ENCODE measurements around the gene ATOH8. TPM values are rescaled to one million over a fixed set of nuclear protein-coding genes. Genes with fewer than 3 reads are reported as not detected.

The ATOH8 gene
- total RNA-seq, 1 experiment from 2014 or later = 0.20 TPM

- Mint-ChIP-seq H3K27ac (no peak overlapping the region), H3K4me3 (no peak overlapping the region), H3K9me3 (peaks cover 0 to 4% of the 10 kb centered on the region in 2 experiments; a peak in 1 of 5 replicates), H3K4me1 (0 out of 4 replicates have a peak, but pooled peaks cover 2 to 3% of the 10 kb centered on the region in 2 experiments), H3K36me3 (ENCODE audit: insufficient read depth in 1 of 3, low read depth in 3 of 3) (no peaks in the 10 kb centered on the region; a peak in 1 of 7 replicates), H3K27me3 (ENCODE audit: low read depth) (peaks cover 29% of the 10 kb centered on the region)
- Histone ChIP-seq H4K8ac (replicated peaks; ENCODE audit: insufficient read length, low read depth, low read length) (no peak overlapping the region), H2BK20ac (ENCODE audit: low read depth, low read length, poor library complexity, severe bottlenecking) (no peak overlapping the region), H3K9me3 (ENCODE audit: control insufficient read depth, low read depth, low read length) (no peaks in the 10 kb centered on the region), H4K20me1 (ENCODE audit: control insufficient read depth, insufficient read depth, insufficient read length) (no peaks in the 10 kb centered on the region), H3K18ac (ENCODE audit: insufficient read length, low read depth, low read length) (no peak overlapping the region), H2AFZ (ENCODE audit: low read length) (no peak overlapping the region), H3K79me2 (ENCODE audit: insufficient read depth, low read length) (no peaks in the 10 kb centered on the region), H3K4ac (ENCODE audit: low read depth, low read length) (no peak overlapping the region), H3K4me1 (ENCODE audit: insufficient read depth, low read length) (no peaks in the 10 kb centered on the region), H3T11ph (ENCODE audit: low read length) (no peak overlapping the region), H3K4me2 (ENCODE audit: insufficient read depth, insufficient read length, low read length) (no peak overlapping the region), H3K14ac (ENCODE audit: insufficient read depth, low read length) (no peak overlapping the region; the same call in 1 of the 2 replicates), H4K91ac (ENCODE audit: insufficient read length, low read depth, low read length) (no peak overlapping the region), H3K23ac (ENCODE audit: insufficient read length, low read depth, low read length) (no peak overlapping the region), H3K27me3 (ENCODE audit: insufficient read depth, low read length) (no peaks in the 10 kb centered on the region), H3K27ac (ENCODE audit: insufficient read length, low read depth, low read length) (no peak overlapping the region), H2AK5ac (ENCODE audit: insufficient read length, low read length) (no peak overlapping the region), H4K5ac (ENCODE audit: insufficient read length, low read depth, low read length) (no peak overlapping the region), H2BK12ac (ENCODE audit: insufficient read length, low read depth, low read length) (no peak overlapping the region), H2BK120ac (ENCODE audit: low read depth, low read length, poor library complexity, severe bottlenecking) (no peak overlapping the region), H3K23me2 (ENCODE audit: insufficient read length, low read depth, low read length, poor library complexity, severe bottlenecking) (no peaks in the 10 kb centered on the region), H2BK15ac (ENCODE audit: low read depth, low read length) (no peak overlapping the region), H3K79me1 (ENCODE audit: insufficient read depth, low read depth, low read length, poor library complexity, severe bottlenecking) (no peaks in the 10 kb centered on the region), H2BK5ac (ENCODE audit: insufficient read length, low read length) (no peak overlapping the region), H3K56ac (ENCODE audit: insufficient read length, low read depth, low read length) (no peak overlapping the region), H3K9ac (ENCODE audit: extremely low read depth, insufficient read length, low read length) (no peak overlapping the region)
- no peak for DNase-seq
- no peak for TF ChIP-seq CTCF (conservative IDR thresholded peaks at IDR 0.05)
- WGBS (ENCODE audit: extremely low coverage, insufficient read length, low lambda C conversion rate) = no CpG with 5 or more reads among the region's 9 CpGs
These were observed 48.7 kb downstream of the ATOH8 start for GRCh38 chr2:85802354-85803103.
